ENCODE results near the gene TMEM270. TPM values are rescaled to one million over a fixed set of nuclear protein-coding genes. Genes with fewer than 3 reads are reported as not detected.
"Not testable (repeated sequence)": the region's sequence is repeated elsewhere in the genome, so short reads cannot be mapped to it uniquely, and the experiment has no call there.

TMEM270 gene
- total RNA-seq, 4 donors from 2014 or later, result not detected

DNA sequence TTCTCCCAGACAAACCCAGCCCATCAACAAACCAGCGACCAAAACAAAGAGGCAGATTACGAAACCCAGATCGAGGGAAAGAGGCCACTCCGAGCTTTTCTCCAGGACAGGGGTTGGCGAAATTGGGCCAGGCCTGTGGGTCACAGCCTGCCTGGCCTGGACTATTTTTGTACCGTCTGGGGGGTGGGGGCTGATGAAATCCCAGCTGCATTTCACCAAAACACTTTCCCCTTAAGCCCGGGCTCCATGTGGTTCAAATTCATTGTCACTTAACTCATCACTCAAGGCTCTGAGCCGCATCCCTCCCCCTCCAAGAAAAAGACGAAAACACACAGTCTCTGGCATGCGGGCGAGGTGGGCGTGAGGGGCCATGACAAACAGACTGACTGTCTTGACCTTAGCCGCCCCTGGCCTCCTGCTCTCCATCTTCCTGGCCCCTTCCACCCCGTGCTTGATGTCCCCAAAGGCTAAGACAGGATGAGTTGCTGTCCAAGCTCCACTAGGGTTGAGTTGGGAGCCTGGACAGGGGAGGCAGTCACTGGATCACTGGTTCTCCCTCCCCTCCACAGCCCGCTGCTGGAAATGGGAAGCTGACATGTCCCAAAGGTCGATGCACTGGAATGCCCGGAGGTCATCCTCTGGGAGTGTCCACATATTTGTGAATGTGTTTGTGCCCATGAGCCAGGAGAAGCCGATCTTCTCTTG lies 19.2 kb downstream of the TMEM270 start:
- DNase-seq (ENCODE audit: low spot score in 2 of 2), result peak; percentile 78 to 95
- no peak for TF ChIP-seq POLR2A (IDR thresholded peaks at IDR 0.05)
- TF ChIP-seq, protein P1, sequence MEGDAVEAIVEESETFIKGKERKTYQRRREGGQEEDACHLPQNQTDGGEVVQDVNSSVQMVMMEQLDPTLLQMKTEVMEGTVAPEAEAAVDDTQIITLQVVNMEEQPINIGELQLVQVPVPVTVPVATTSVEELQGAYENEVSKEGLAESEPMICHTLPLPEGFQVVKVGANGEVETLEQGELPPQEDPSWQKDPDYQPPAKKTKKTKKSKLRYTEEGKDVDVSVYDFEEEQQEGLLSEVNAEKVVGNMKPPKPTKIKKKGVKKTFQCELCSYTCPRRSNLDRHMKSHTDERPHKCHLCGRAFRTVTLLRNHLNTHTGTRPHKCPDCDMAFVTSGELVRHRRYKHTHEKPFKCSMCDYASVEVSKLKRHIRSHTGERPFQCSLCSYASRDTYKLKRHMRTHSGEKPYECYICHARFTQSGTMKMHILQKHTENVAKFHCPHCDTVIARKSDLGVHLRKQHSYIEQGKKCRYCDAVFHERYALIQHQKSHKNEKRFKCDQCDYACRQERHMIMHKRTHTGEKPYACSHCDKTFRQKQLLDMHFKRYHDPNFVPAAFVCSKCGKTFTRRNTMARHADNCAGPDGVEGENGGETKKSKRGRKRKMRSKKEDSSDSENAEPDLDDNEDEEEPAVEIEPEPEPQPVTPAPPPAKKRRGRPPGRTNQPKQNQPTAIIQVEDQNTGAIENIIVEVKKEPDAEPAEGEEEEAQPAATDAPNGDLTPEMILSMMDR (IDR thresholded peaks at IDR 0.05), result no peak
- WGBS, 2 donors, result 40 to 43% methylated on average over 17 to 18 of the region's 18 CpGs

GRCh38 chr7:73880755-73881328 lies 19.9 kb downstream of the TMEM270 start:
- no peak overlapping the region for H3K4me3 ChIP-seq (ENCODE audit: low read depth, poor library complexity, severe bottlenecking)
- no peak for DNase-seq (ENCODE audit: low spot score in 2 of 2)
- 30 to 33% methylated on average over 13 of the region's 13 CpGs for WGBS, 2 donors
- intact Hi-C loops (cut with DNase I; ENCODE audit: low total_unique reads), result no loop called here
- no peak for TF ChIP-seq POLR2A (IDR thresholded peaks at IDR 0.05)
- TF ChIP-seq, protein P1 (IDR thresholded peaks at IDR 0.05), result no peak

More for the DNA sequence above, 19.2 kb downstream of the TMEM270 start:
- intact Hi-C loops (cut with DNase I; ENCODE audit: low total_unique reads), result no loop called here
- no peak overlapping the region for H3K4me3 ChIP-seq (ENCODE audit: low read depth, poor library complexity, severe bottlenecking)

DNA sequence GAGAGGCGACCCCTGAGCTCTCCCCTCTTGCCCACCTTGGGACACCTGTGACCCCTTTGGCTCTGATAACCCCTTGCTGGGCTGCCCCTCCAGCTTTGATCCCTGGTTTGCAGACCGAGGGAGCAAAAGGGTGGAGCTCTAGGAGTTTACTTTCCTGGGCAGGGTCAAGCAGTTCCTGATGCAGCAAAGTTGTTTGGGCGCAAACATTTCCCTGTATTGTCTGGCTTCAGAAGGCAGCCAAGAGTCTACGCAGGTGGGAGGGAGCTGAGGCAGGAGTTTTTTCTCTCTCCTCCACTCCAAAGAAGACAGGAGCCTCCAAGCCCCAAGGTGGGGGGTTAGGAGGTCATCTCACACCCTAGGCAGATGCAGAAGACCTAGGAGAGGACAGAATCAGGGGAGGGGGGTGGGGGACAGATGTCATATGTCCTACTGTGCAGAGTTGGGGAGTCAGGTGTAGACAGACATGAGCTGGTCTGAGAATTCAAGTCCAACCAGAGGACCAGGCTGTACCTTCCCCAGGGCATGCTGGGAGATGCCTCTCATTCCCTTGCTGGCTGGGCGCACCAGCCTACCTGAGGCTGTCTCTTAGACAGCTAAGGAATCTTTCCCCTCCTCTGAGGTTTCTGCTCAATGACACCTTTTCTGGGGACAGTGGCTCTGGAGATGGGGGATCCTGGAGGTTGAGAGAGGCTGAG lies 20.5 kb downstream of the TMEM270 start:
- 22 to 33% methylated on average over 5 of the region's 5 CpGs for WGBS, 2 donors
- DNase-seq (ENCODE audit: low spot score in 2 of 2), result no peak
- intact Hi-C loops (cut with DNase I; ENCODE audit: low total_unique reads), result no loop called here
- TF ChIP-seq POLR2A (IDR thresholded peaks at IDR 0.05), result no peak
- TF ChIP-seq, protein P1 (IDR thresholded peaks at IDR 0.05), result no peak
- H3K4me3 ChIP-seq (ENCODE audit: low read depth, poor library complexity, severe bottlenecking), result no peak overlapping the region

DNA sequence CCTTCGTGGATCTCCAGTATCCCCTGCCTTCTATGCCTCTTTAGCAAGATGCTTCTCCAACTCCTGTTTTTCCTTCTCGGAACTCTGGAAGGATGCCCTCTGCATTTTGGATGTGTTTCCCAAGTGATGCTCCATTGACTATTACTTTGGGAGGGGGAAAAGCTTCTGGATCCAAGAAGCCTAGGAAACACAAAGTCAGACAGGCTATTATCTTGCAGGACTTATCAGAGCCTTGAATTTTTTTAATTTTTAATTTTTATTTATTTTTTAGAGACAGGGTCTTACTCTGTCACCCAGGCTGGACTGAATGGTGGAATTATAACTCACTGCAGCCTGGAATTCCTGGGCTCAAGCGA lies 21.1 kb downstream of the TMEM270 start:
- 75 to 91% methylated on average over 3 of the region's 3 CpGs for WGBS, 2 donors
- intact Hi-C loops (cut with DNase I; ENCODE audit: low total_unique reads), result no loop called here
- no peak for DNase-seq (ENCODE audit: low spot score in 2 of 2)
- TF ChIP-seq POLR2A (IDR thresholded peaks at IDR 0.05), result no peak
- TF ChIP-seq, protein P1 (IDR thresholded peaks at IDR 0.05), result no peak
- no peak overlapping the region for H3K4me3 ChIP-seq (ENCODE audit: low read depth, poor library complexity, severe bottlenecking)

DNA sequence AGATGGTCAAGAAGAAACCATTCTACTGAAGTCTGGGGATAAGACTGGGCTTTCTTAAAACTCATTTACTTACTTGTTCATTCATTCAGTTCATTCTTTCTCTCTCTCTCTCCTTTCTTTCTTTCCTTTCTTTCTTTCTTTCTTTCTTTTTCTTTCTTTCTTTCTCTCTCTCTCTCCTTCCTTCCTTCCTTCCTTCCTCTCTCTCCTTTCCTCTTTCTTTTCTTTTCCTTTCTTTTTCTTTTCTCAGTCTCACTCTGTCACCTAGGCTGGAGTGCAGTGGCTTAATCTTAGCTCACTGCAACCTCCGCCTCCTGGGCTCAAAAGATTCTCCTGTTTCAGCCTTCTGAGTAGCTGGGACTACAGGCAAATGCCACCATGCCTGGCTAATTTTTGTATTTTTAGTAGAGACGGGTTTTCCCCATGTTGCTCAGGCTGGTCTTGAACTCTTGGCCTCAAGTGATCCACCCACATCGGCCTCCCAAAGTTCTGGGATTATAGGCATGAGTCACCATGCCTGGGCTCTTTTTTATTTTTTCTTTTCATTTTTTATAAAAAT lies 24.0 kb downstream of the TMEM270 start:
- DNase-seq (ENCODE audit: low spot score in 2 of 2); H3K4me3 ChIP-seq (ENCODE audit: low read depth, poor library complexity, severe bottlenecking); intact Hi-C loops (cut with DNase I; ENCODE audit: low total_unique reads): not testable (repeated sequence)
- 81 to 88% methylated on average over 3 of the region's 3 CpGs for WGBS, 2 donors

GRCh38 chr7:73885433-73885974 lies 24.5 kb downstream of the TMEM270 start:
- H3K4me3 ChIP-seq (ENCODE audit: low read depth, poor library complexity, severe bottlenecking), result no peak overlapping the region
- DNase-seq (ENCODE audit: low spot score in 2 of 2), result no peak
- intact Hi-C loops (cut with DNase I; ENCODE audit: low total_unique reads), result no loop called here
- TF ChIP-seq, protein P1 (IDR thresholded peaks at IDR 0.05), result no peak
- no peak for TF ChIP-seq POLR2A (IDR thresholded peaks at IDR 0.05)
- WGBS, 2 donors, result 94 to 96% methylated on average over 3 of the region's 3 CpGs

All from lower leg skin (tissue), 4 donors.